Lower leg skin (tissue), 4 donors: Measurements from ENCODE around the gene CNTN4. TPM values are rescaled to one million over a fixed set of nuclear protein-coding genes. Genes with fewer than 3 reads are reported as not detected.
"Not testable (repeated sequence)": the region's sequence is repeated elsewhere in the genome, so short reads cannot be mapped to it uniquely, and the experiment has no call there.

Experiments used
- DNase-seq, 2 donors: peaks; one replicate each; pipeline ENCODE4 v3.0.0-alpha.2; 2019; ENCODE audit warnings: low spot score in 2 of 2
- H3K4me3 ChIP-seq: fragments of 200-600 bp; sonication (generic); 2 replicates; pipeline ENCODE4 v1.5.1; 2017; ENCODE audit warnings: mild to moderate bottlenecking, low read depth; ENCODE audit not compliant: poor library complexity, severe bottlenecking
- POLR2A ChIP-seq, 2 donors: fragments of 450-650 bp; IDR thresholded peaks; one replicate each; pipeline ENCODE4 v1.6.1; 2016 to 2017; ENCODE audit warnings: antibody characterized with exemption in 2 of 2, mild to moderate bottlenecking in 1 of 2, moderate library complexity in 1 of 2
- WGBS, 2 donors: methylation state at CpG; one replicate each; pipeline ENCODE4 v1.1.5; 2018; 5-methylcytosine and 5-hydroxymethylcytosine counted together
- intact Hi-C: fragments of 100-400 bp; cut with DNase I; formaldehyde crosslinking; loops from one replicate; pipeline ENCODE4 v1.15.0; 2023; ENCODE audit warnings: low total_unique reads
- total RNA-seq, 4 donors: library from RNA; depleted of rRNA; stranded (reverse); fragments of >200 nt; gene quantifications; one replicate each; pipeline ENCODE4 v1.1.0, GENCODE V29; 2016
- TF ChIP-seq, protein P1 (sequence below), 3 donors: fragments of 450-650 bp; IDR thresholded peaks; one replicate each; pipeline ENCODE4 v1.5.1; 2016; ENCODE audit warnings: antibody characterized with exemption in 3 of 3, mild to moderate bottlenecking in 3 of 3, moderate library complexity in 2 of 3

The CNTN4 gene
- total RNA-seq: 1 to 10 TPM; 1.8 to 6.1 (median 2.6) TPM

DNA sequence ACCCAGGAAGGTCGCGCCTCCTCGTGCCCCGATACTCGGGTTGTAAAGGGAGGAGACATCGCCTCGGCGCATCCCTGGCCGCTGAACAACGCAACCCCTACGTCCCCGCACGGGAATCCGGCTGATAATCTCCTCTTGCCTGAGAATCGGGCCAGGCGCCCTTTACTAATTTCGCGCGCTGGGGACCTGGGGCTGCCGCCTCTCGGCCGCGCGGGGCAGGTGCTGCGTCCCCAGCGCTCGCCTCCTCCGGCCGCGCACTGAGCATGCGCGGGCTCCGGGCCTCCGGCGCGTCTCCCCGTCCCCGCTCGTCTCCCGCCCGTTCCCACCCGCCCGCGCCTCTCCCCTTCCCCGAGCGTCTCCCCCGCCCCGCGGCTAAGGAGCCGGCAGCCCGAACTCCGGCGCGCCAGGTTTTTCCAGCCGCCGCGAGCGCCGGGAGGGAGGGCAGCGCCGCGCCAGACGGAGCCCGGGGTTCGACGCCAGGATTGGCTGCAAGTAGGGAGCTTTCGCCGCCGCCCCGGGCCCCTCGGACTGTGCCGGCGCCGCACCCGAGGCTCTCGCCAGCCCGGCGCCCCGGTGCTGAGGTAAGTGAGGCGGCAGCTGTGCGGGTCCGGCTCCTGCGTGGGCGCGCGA, at the start of gene CNTN4:
Gene CNTN4, plus strand, starts transcription at position 469 of the 630 bp plus-strand sequence.
- intact Hi-C loops: no loop called here
- WGBS, 2 donors: 0 to 3% methylated on average over 7 to 29 of the region's 86 CpGs
- no peak for TF ChIP-seq POLR2A (IDR thresholded peaks at IDR 0.05)
- TF ChIP-seq, protein P1, sequence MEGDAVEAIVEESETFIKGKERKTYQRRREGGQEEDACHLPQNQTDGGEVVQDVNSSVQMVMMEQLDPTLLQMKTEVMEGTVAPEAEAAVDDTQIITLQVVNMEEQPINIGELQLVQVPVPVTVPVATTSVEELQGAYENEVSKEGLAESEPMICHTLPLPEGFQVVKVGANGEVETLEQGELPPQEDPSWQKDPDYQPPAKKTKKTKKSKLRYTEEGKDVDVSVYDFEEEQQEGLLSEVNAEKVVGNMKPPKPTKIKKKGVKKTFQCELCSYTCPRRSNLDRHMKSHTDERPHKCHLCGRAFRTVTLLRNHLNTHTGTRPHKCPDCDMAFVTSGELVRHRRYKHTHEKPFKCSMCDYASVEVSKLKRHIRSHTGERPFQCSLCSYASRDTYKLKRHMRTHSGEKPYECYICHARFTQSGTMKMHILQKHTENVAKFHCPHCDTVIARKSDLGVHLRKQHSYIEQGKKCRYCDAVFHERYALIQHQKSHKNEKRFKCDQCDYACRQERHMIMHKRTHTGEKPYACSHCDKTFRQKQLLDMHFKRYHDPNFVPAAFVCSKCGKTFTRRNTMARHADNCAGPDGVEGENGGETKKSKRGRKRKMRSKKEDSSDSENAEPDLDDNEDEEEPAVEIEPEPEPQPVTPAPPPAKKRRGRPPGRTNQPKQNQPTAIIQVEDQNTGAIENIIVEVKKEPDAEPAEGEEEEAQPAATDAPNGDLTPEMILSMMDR (IDR thresholded peaks at IDR 0.05): no peak
- DNase-seq: peak in 1 of 2 donors; percentile 86
- peak within 1 kb of the TSS; percentile 22 for H3K4me3 ChIP-seq

- WGBS, 2 donors: 90 to 93% methylated on average over 4 of the region's 4 CpGs
Measured at GRCh38 chr3:2061360-2061759, 37.3 kb upstream of the CNTN4 start.

DNA sequence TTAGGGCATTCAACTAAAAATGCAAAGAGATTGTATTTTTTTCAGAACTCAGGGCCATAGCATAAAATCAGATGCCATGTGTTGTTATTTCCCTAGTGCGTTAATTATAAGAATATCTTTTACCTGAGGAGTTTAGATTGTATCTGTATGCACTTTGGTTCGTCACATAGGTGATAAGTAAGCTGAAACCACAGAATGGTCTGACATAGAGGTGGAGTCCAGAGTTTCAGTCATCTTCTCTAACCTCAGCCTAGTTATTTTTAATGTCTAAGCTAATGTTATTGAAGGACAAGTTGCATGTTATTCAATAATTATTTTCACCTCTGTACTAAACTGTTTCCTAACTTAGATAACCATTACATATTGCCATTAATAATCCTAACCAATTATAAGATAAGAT, 27.1 kb upstream of the CNTN4 start:
- WGBS, 2 donors: 74 to 81% methylated on average over 2 of the region's 2 CpGs
- DNase-seq: no peak
- intact Hi-C loops: no loop called here
- no peak overlapping the region for H3K4me3 ChIP-seq
- no peak for TF ChIP-seq POLR2A (IDR thresholded peaks at IDR 0.05)
- TF ChIP-seq, protein P1 (IDR thresholded peaks at IDR 0.05): no peak

More at GRCh38 chr3:2061360-2061759, 37.3 kb upstream of the CNTN4 start:
- no peak for DNase-seq
- no peak overlapping the region for H3K4me3 ChIP-seq
- intact Hi-C loops: no loop called here
- TF ChIP-seq POLR2A (IDR thresholded peaks at IDR 0.05): no peak
- TF ChIP-seq, protein P1 (IDR thresholded peaks at IDR 0.05): no peak

- TF ChIP-seq, protein P1 (IDR thresholded peaks at IDR 0.05): no peak
- TF ChIP-seq POLR2A (IDR thresholded peaks at IDR 0.05): no peak
- H3K4me3 ChIP-seq: no peak overlapping the region
- intact Hi-C loops: no loop called here
- DNase-seq: no peak
- WGBS, 2 donors: 45 to 47% methylated on average over 3 of the region's 3 CpGs
Measured at GRCh38 chr3:2078821-2079220, 19.8 kb upstream of the CNTN4 start.

- intact Hi-C loops: no loop called here
- TF ChIP-seq POLR2A (IDR thresholded peaks at IDR 0.05): no peak
- TF ChIP-seq, protein P1 (IDR thresholded peaks at IDR 0.05): no peak
- H3K4me3 ChIP-seq: no peak overlapping the region
- no peak for DNase-seq
- 77 to 79% methylated on average over 5 of the region's 5 CpGs for WGBS, 2 donors
Measured at GRCh38 chr3:2082871-2083480, 15.7 kb upstream of the CNTN4 start.

GRCh38 chr3:2083558-2083957, 15.1 kb upstream of the CNTN4 start:
- WGBS, 2 donors: 91 to 96% methylated on average over 15 to 38 of the region's 40 CpGs
- DNase-seq, intact Hi-C loops, H3K4me3 ChIP-seq: not testable (repeated sequence)
